Activated CD4-positive, alpha-beta memory T cell treated with anti-CD3 and anti-CD28 coated beads, Interleukin-2, amount 10 ng/mL, durations not matched to agents 7 days and 5 days (primary cell): Measurements from ENCODE around the gene ZNF417. TPM values are rescaled to one million over a fixed set of nuclear protein-coding genes. Genes with fewer than 3 reads are reported as not detected.
"Not testable (repeated sequence)": the region's sequence is repeated elsewhere in the genome, so short reads cannot be mapped to it uniquely, and the experiment has no call there.

Experiments used
- CTCF ChIA-PET: fragments of 350-600 bp; sonication (Branson Sonifier 250); formaldehyde crosslinking; loops from one replicate; lab custom pipeline; 2021; ENCODE audit warnings: antibody characterized with exemption, inconsistent platforms; lab: Charles Lee
- POLR2A ChIA-PET: fragments of 350-600 bp; sonication (Branson Sonifier 250); formaldehyde crosslinking; loops from one replicate; lab custom pipeline; 2021; ENCODE audit warnings: antibody characterized with exemption; lab: Charles Lee
- DNase-seq: peaks from one replicate; pipeline ENCODE4 v3.0.0-alpha.2; 2020
- H3K27ac Mint-ChIP-seq: one replicate; pipeline ENCODE4 v1.8.0; 2021; ENCODE audit warnings: mild to moderate bottlenecking, mixed read lengths
- H3K27me3 Mint-ChIP-seq: one replicate; pipeline ENCODE4 v1.8.0; 2021; ENCODE audit warnings: mixed read lengths
- H3K36me3 Mint-ChIP-seq: one replicate; pipeline ENCODE4 v1.8.0; 2021; ENCODE audit warnings: low read depth, mixed read lengths
- H3K4me1 Mint-ChIP-seq: one replicate; pipeline ENCODE4 v1.8.0; 2021; ENCODE audit warnings: mixed read lengths
- H3K4me3 Mint-ChIP-seq: one replicate; pipeline ENCODE4 v1.8.0; 2021; ENCODE audit warnings: mild to moderate bottlenecking, mixed read lengths
- H3K9me3 Mint-ChIP-seq: one replicate; pipeline ENCODE4 v1.8.0; 2021; ENCODE audit warnings: mixed read lengths
- total RNA-seq, 2 experiments: library from RNA; stranded (reverse); gene quantifications; one replicate each; pipeline ENCODE4 v1.2.3, GENCODE V29; 2021

The ZNF417 gene
- total RNA-seq, 2 experiments from 2014 or later, result 16.7 to 20.1 TPM

GRCh38 chr19:57927587-57927986 lies 11.2 kb upstream of the ZNF417 start:
- DNase-seq, result no peak
- POLR2A ChIA-PET, result no interaction called here
- peaks cover 55% of the 10 kb centered on the region for H3K9me3 Mint-ChIP-seq

GRCh38 chr19:57914531-57914930 lies 1.9 kb downstream of the ZNF417 start:
- Mint-ChIP-seq H3K36me3 (peaks cover 75% of the 10 kb centered on the region), H3K27me3 (no peaks in the 10 kb centered on the region), H3K9me3 (peaks cover 49% of the 10 kb centered on the region), H3K4me3 (peak overlapping the region; percentile 47), H3K4me1 (peaks cover 31% of the 10 kb centered on the region), H3K27ac (no peak overlapping the region)
- POLR2A ChIA-PET, result no interaction called here
- no peak for DNase-seq
- CTCF ChIA-PET, result no interaction called here

More at GRCh38 chr19:57927587-57927986, 11.2 kb upstream of the ZNF417 start:
- Mint-ChIP-seq H3K27ac (no peak overlapping the region), H3K36me3 (peaks cover 36% of the 10 kb centered on the region), H3K4me1 (no peaks in the 10 kb centered on the region), H3K4me3 (no peak overlapping the region), H3K27me3 (no peaks in the 10 kb centered on the region)
- CTCF ChIA-PET, result no interaction called here

- no peak for DNase-seq
- Mint-ChIP-seq H3K36me3 (peaks cover 75% of the 10 kb centered on the region), H3K4me1 (peaks cover 1% of the 10 kb centered on the region), H3K27ac (no peak overlapping the region), H3K9me3 (peaks cover 57% of the 10 kb centered on the region), H3K4me3 (no peak overlapping the region), H3K27me3 (no peaks in the 10 kb centered on the region)
- CTCF ChIA-PET, result interaction anchor here (0.6 kb wide), 1 partner anchor 9 kb away, joined by 3 read pairs; the partner anchor contains the start of gene ZNF417
- POLR2A ChIA-PET, result no interaction called here
Measured at GRCh38 chr19:57907394-57907793, 9.0 kb downstream of the ZNF417 start.

GRCh38 chr19:57905258-57905657 lies 11.1 kb downstream of the ZNF417 start:
- H3K4me1 Mint-ChIP-seq, result no peaks in the 10 kb centered on the region
- H3K36me3 Mint-ChIP-seq, result peaks cover 64% of the 10 kb centered on the region
- ChIA-PET POLR2A (no interaction called here), CTCF (no interaction called here)
- DNase-seq, result no peak
- no peaks in the 10 kb centered on the region for H3K27me3 Mint-ChIP-seq
- no peak overlapping the region for H3K27ac Mint-ChIP-seq
- peaks cover 53% of the 10 kb centered on the region for H3K9me3 Mint-ChIP-seq
- H3K4me3 Mint-ChIP-seq, result no peak overlapping the region

GRCh38 chr19:57903618-57904184 lies 12.7 kb downstream of the ZNF417 start:
- Mint-ChIP-seq H3K27me3 (no peaks in the 10 kb centered on the region), H3K9me3 (peaks cover 49% of the 10 kb centered on the region), H3K4me3 (no peak overlapping the region), H3K4me1 (no peaks in the 10 kb centered on the region), H3K27ac (no peak overlapping the region), H3K36me3 (peaks cover 52% of the 10 kb centered on the region)
- ChIA-PET POLR2A (no interaction called here), CTCF (no interaction called here)
- no peak for DNase-seq

- Mint-ChIP-seq H3K27ac (no peak overlapping the region), H3K4me1 (no peaks in the 10 kb centered on the region), H3K9me3 (peaks cover 36% of the 10 kb centered on the region), H3K4me3 (no peak overlapping the region), H3K27me3 (no peaks in the 10 kb centered on the region), H3K36me3 (peaks cover 26% of the 10 kb centered on the region)
- no peak for DNase-seq
- CTCF ChIA-PET, result interaction anchor here (1.5 kb wide), 1 partner anchor 16 kb away, joined by 3 read pairs; the partner anchor contains the start of gene ZNF417
- POLR2A ChIA-PET, result no interaction called here
Measured at GRCh38 chr19:57900311-57900710, 16.1 kb downstream of the ZNF417 start.

- H3K27ac Mint-ChIP-seq, H3K4me3 Mint-ChIP-seq, DNase-seq, POLR2A ChIA-PET, H3K27me3 Mint-ChIP-seq, CTCF ChIA-PET: not testable (repeated sequence)
- Mint-ChIP-seq H3K4me1 (peaks cover 19% of the 10 kb centered on the region), H3K36me3 (peaks cover 40% of the 10 kb centered on the region), H3K9me3 (peaks cover 39% of the 10 kb centered on the region)
Measured at GRCh38 chr19:57890706-57891105, 25.7 kb downstream of the ZNF417 start.

GRCh38 chr19:57888560-57889231 lies 27.7 kb downstream of the ZNF417 start, which contains the start of gene ZNF814:
Gene ZNF814 (minus strand): TSS chr19:57889037. CDS start chr19:57888802, 235 bp downstream.
- POLR2A ChIA-PET, result interaction anchor here (0.8 to 1.2 kb wide), 4 partner anchors 28 to 256 kb away, joined by 3 to 5 read pairs (median 4); partner anchors contain the start of genes ZNF211, ZNF417 and ZNF587
- peak within 1 kb of the TSS; percentile 79 for H3K4me3 Mint-ChIP-seq
- peak; percentile 80 for DNase-seq
- no peaks in the 10 kb centered on the region for H3K27me3 Mint-ChIP-seq
- peaks cover 19% of the 10 kb centered on the region for H3K4me1 Mint-ChIP-seq
- H3K36me3 Mint-ChIP-seq, result peaks cover 59% of the 10 kb centered on the region
- peaks cover 46% of the 10 kb centered on the region for H3K9me3 Mint-ChIP-seq
- H3K27ac Mint-ChIP-seq, result peak within 1 kb of the TSS; percentile 31
- CTCF ChIA-PET, result no interaction called here

GRCh38 chr19:57888107-57888559 lies 28.3 kb downstream of the ZNF417 start:
- H3K4me3 Mint-ChIP-seq, result peak overlapping the region; percentile 79
- peaks cover 46% of the 10 kb centered on the region for H3K9me3 Mint-ChIP-seq
- H3K36me3 Mint-ChIP-seq, result peaks cover 64% of the 10 kb centered on the region
- ChIA-PET CTCF (no interaction called here), POLR2A (interaction anchor here (0.8 to 1.2 kb wide), 4 partner anchors 29 to 255 kb away, joined by 3 to 5 read pairs (median 4); partner anchors contain the start of genes ZNF211, ZNF417 and ZNF587)
- DNase-seq, result no peak
- peak overlapping the region; percentile 31 for H3K27ac Mint-ChIP-seq
- H3K27me3 Mint-ChIP-seq, result no peaks in the 10 kb centered on the region
- H3K4me1 Mint-ChIP-seq, result peaks cover 19% of the 10 kb centered on the region

GRCh38 chr19:57887195-57887941 lies 29.0 kb downstream of the ZNF417 start:
- H3K36me3 Mint-ChIP-seq, result peaks cover 71% of the 10 kb centered on the region
- DNase-seq, result no peak
- POLR2A ChIA-PET, result interaction anchor here (0.8 to 1.2 kb wide), 3 partner anchors 29 to 132 kb away, joined by 3 to 5 read pairs (median 4); partner anchors contain the start of genes ZNF417 and ZNF587
- CTCF ChIA-PET, result no interaction called here
- H3K4me3 Mint-ChIP-seq, result peak overlapping the region; percentile 79
- no peaks in the 10 kb centered on the region for H3K27me3 Mint-ChIP-seq
- H3K4me1 Mint-ChIP-seq, result peaks cover 19% of the 10 kb centered on the region
- no peak overlapping the region for H3K27ac Mint-ChIP-seq
- peaks cover 51% of the 10 kb centered on the region for H3K9me3 Mint-ChIP-seq

GRCh38 chr19:57886046-57886445 lies 30.3 kb downstream of the ZNF417 start:
- POLR2A ChIA-PET, result no interaction called here
- peaks cover 67% of the 10 kb centered on the region for H3K36me3 Mint-ChIP-seq

GRCh38 chr19:57873883-57874799 lies 42.3 kb downstream of the ZNF417 start:
- H3K36me3 Mint-ChIP-seq, result peaks cover 79% of the 10 kb centered on the region
- H3K27ac Mint-ChIP-seq, H3K4me1 Mint-ChIP-seq, CTCF ChIA-PET, H3K4me3 Mint-ChIP-seq, H3K27me3 Mint-ChIP-seq, POLR2A ChIA-PET, DNase-seq: not testable (repeated sequence)
- H3K9me3 Mint-ChIP-seq, result peaks cover 67% of the 10 kb centered on the region

More at GRCh38 chr19:57886046-57886445, 30.3 kb downstream of the ZNF417 start:
- CTCF ChIA-PET, result no interaction called here
- peaks cover 19% of the 10 kb centered on the region for H3K4me1 Mint-ChIP-seq
- no peak for DNase-seq
- H3K4me3 Mint-ChIP-seq, result no peak overlapping the region
- H3K9me3 Mint-ChIP-seq, result peaks cover 48% of the 10 kb centered on the region
- no peak overlapping the region for H3K27ac Mint-ChIP-seq
- H3K27me3 Mint-ChIP-seq, result no peaks in the 10 kb centered on the region
